Neural progenitor cell (in vitro differentiated cells): ENCODE data around the gene PLB1.

Experiments
- EZH2 ChIP-seq: fragments of 200-600 bp; sonication (generic); IDR thresholded peaks from 2 replicates; pipeline ENCODE4 v1.6.1; 2017; ENCODE audit warnings: antibody characterized with exemption, mild to moderate bottlenecking, moderate library complexity
- EZH2phosphoT487 ChIP-seq: fragments of 200-600 bp; sonication (generic); IDR thresholded peaks from 2 replicates; pipeline ENCODE4 v1.6.1; 2017; ENCODE audit warnings: antibody characterized with exemption
- TF ChIP-seq, protein P1 (sequence below): fragments of 200-600 bp; sonication (generic); IDR thresholded peaks from 2 replicates; pipeline ENCODE4 v1.5.1; 2017; ENCODE audit warnings: antibody characterized with exemption, mild to moderate bottlenecking

DNA sequence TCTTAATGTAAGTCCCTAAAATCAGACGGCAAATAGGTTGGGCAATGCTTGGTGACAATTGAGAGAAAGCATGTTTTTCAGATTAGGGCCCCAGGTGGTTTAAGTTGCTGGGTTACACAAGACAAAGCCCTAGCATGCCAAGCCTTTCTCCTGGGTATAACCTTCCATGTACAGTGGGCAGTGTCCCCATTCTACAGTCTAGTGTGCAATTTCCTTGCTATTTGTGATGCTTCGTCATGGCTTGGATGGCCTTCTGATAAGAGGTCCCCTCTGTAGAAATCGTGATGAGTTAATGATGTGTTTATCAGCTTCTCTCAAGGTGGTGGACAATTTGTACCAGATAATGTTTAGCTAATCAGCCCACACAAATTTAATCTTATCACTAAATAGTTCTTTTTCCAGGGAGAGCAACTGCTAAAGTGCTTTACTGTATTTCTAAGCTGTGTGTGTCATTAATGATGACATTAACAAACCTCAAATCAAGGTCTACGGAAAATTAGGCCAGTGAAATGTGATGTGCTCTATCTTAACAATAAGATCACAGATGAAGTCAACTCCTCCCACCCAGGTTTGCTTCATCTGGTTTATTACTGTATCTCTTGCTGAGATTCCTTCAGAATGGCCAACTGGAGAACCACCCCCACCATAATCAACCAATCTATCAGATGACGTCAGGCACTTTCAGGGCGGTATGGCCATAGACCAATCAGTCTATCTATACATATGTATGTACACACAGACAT is 61.7 kb downstream of the PLB1 start:
- TF ChIP-seq, protein P1, sequence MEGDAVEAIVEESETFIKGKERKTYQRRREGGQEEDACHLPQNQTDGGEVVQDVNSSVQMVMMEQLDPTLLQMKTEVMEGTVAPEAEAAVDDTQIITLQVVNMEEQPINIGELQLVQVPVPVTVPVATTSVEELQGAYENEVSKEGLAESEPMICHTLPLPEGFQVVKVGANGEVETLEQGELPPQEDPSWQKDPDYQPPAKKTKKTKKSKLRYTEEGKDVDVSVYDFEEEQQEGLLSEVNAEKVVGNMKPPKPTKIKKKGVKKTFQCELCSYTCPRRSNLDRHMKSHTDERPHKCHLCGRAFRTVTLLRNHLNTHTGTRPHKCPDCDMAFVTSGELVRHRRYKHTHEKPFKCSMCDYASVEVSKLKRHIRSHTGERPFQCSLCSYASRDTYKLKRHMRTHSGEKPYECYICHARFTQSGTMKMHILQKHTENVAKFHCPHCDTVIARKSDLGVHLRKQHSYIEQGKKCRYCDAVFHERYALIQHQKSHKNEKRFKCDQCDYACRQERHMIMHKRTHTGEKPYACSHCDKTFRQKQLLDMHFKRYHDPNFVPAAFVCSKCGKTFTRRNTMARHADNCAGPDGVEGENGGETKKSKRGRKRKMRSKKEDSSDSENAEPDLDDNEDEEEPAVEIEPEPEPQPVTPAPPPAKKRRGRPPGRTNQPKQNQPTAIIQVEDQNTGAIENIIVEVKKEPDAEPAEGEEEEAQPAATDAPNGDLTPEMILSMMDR, result no peak
- TF ChIP-seq EZH2, result no peak
- TF ChIP-seq EZH2phosphoT487, result no peak
